ELF-1 (cell line): ENCODE data around the gene ELP4.

ENCODE experiments used
- DNase-seq: peaks from one replicate; pipeline ENCODE4 v3.0.0-alpha.2; 2016; ENCODE audit warnings: low read depth, low spot score

Gene ELP4

GRCh38 chr11:31798554-31799434 lies 289.2 kb downstream of the ELP4 start:
- DNase-seq: peak; percentile 86

GRCh38 chr11:31799435-31800397 lies 290.1 kb downstream of the ELP4 start:
- DNase-seq: peak; percentile 13

- DNase-seq: peak; percentile 18
These were observed 291.1 kb downstream of the ELP4 start for GRCh38 chr11:31800398-31801265.

GRCh38 chr11:31801298-31801702 lies 291.7 kb downstream of the ELP4 start:
- peak; percentile 18 for DNase-seq

GRCh38 chr11:31802000-31802551 lies 292.5 kb downstream of the ELP4 start:
- no peak for DNase-seq

- peak; percentile 15 for DNase-seq
These were observed 293.0 kb downstream of the ELP4 start for GRCh38 chr11:31802609-31802989.

GRCh38 chr11:31802990-31803812 lies 293.6 kb downstream of the ELP4 start:
- peak; percentile 53 for DNase-seq

GRCh38 chr11:31803813-31804311 lies 294.3 kb downstream of the ELP4 start:
- peak; percentile 32 for DNase-seq

GRCh38 chr11:31804312-31805036 lies 294.9 kb downstream of the ELP4 start:
- DNase-seq: peak; percentile 45

GRCh38 chr11:31805037-31805628 lies 295.6 kb downstream of the ELP4 start:
- peak; percentile 54 for DNase-seq

- peak; percentile 48 for DNase-seq
These were observed 296.1 kb downstream of the ELP4 start for GRCh38 chr11:31805629-31806185.

- peak; percentile 14 for DNase-seq
These were observed 296.8 kb downstream of the ELP4 start for GRCh38 chr11:31806186-31806927.

- peak; percentile 47 for DNase-seq
These were observed 297.6 kb downstream of the ELP4 start for GRCh38 chr11:31806928-31807798.

- peak; percentile 4 for DNase-seq
These were observed 298.5 kb downstream of the ELP4 start for GRCh38 chr11:31807799-31808667.

GRCh38 chr11:31808721-31809540 lies 299.4 kb downstream of the ELP4 start:
- DNase-seq: peak; percentile 16
